AG09319 (cell line): ENCODE results near the gene XPA.

Source experiments
- DNase-seq: peaks from one replicate; pipeline ENCODE4 v3.0.0-alpha.2; 2010; ENCODE audit warnings: low read depth; ENCODE audit errors: extremely low read depth
- CTCF ChIP-seq: IDR thresholded peaks from 2 replicates; pipeline ENCODE4 v1.5.1; 2011; ENCODE audit warnings: low read depth, mild to moderate bottlenecking, inconsistent platforms, low read length, moderate library complexity

The XPA gene

GRCh38 chr9:97711223-97711626 is 14.1 kb upstream of the XPA start:
- no peak for TF ChIP-seq CTCF
- DNase-seq, result no peak

GRCh38 chr9:97710356-97711222 is 13.4 kb upstream of the XPA start:
- peak; percentile 37 for DNase-seq
- TF ChIP-seq CTCF, result peak; percentile 76

GRCh38 chr9:97706246-97706645 is 9.1 kb upstream of the XPA start:
- DNase-seq, result no peak
- TF ChIP-seq CTCF, result no peak

- no peak for DNase-seq
- no peak for TF ChIP-seq CTCF
Observed at GRCh38 chr9:97705354-97705950, 8.3 kb upstream of the XPA start.

GRCh38 chr9:97704851-97705250 is 7.7 kb upstream of the XPA start:
- no peak for TF ChIP-seq CTCF
- DNase-seq, result no peak

- DNase-seq, result no peak
- no peak for TF ChIP-seq CTCF
Observed at GRCh38 chr9:97704345-97704677, 7.2 kb upstream of the XPA start.
